Colonic mucosa (tissue), 4 donors: ENCODE results near the gene SLC1A4. TPM values are rescaled to one million over a fixed set of nuclear protein-coding genes. Genes with fewer than 3 reads are reported as not detected.

ENCODE experiments used
- DNase-seq: peaks from one replicate; pipeline ENCODE4 v3.0.0-alpha.2; 2020
- H3K27ac ChIP-seq: fragments of 200-600 bp; one replicate; pipeline ENCODE4 v1.8.0; 2021
- H3K27me3 ChIP-seq: fragments of 200-600 bp; one replicate; pipeline ENCODE4 v1.8.0; 2021
- H3K36me3 ChIP-seq: fragments of 200-600 bp; one replicate; pipeline ENCODE4 v1.8.0; 2021
- H3K4me1 ChIP-seq: fragments of 200-600 bp; one replicate; pipeline ENCODE4 v1.8.0; 2021; ENCODE audit warnings: mild to moderate bottlenecking
- H3K4me3 ChIP-seq: fragments of 200-600 bp; one replicate; pipeline ENCODE4 v1.8.0; 2021
- H3K9ac ChIP-seq, 2 donors: one replicate each; pipeline ENCODE4 v1.7.0; 2013; ENCODE audit warnings: control low read depth in 2 of 2, low read depth in 2 of 2, low read length in 2 of 2
- H3K9me3 ChIP-seq: fragments of 200-600 bp; one replicate; pipeline ENCODE4 v1.8.0; 2021
- CTCF ChIP-seq: fragments of 200-600 bp; IDR thresholded peaks from one replicate; pipeline ENCODE4 v1.8.0; 2022; ENCODE audit warnings: antibody characterized with exemption, mild to moderate bottlenecking
- intact Hi-C: fragments of 100-400 bp; cut with DNase I; formaldehyde crosslinking; loops from one replicate; pipeline ENCODE4 v1.14.1; 2022
- total RNA-seq, 2 donors: library from RNA; stranded (reverse); fragmentation: NEBNext Ultra II Directional in 1 of 2; extraction: Animal tissue kit (Norgen Biotek cat#: 25700) in 1 of 2; gene quantifications; one replicate each; pipeline ENCODE4 v1.2.1, GENCODE V29; 2021
- donor health status: healthy.
- donor health status: DM: no; HTN: no; CAD: no.
- donor health status: DM: no; HTN: no; CAD: no.

The SLC1A4 gene
- total RNA-seq, 2 donors from 2014 or later: 13.7 to 32.4 TPM

- Histone ChIP-seq H3K9ac (no peak overlapping the region), H3K27ac (no peak overlapping the region), H3K27me3 (no peaks in the 10 kb centered on the region), H3K4me1 (peaks cover 8% of the 10 kb centered on the region), H3K9me3 (no peaks in the 10 kb centered on the region), H3K36me3 (no peaks in the 10 kb centered on the region), H3K4me3 (no peak overlapping the region)
- intact Hi-C loops: no loop called here
- DNase-seq: no peak
- no peak for TF ChIP-seq CTCF
Observed at GRCh38 chr2:64992990-64993389, 3.8 kb downstream of the SLC1A4 start.

DNA sequence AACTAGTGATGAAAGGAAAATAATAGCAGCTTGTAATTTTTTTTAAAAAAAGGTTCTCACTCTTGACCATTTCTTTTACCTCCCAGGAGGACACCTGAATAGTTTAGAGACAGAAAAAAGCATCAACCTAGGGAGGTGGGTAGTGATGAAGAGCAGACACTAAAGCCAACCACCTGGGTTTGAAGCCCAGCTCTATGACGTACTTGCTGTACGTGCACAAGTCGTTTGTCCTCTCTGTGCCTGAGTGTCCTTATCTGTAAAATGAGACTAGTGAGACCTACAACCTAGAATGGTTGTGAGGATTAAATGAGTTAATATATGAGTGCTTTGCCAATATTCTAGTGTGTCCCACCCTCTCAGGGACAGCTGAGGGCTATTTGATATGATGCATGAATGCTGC lies 5.8 kb downstream of the SLC1A4 start:
- peaks cover 6% of the 10 kb centered on the region for H3K4me1 ChIP-seq
- no peak overlapping the region for H3K4me3 ChIP-seq
- H3K27ac ChIP-seq: no peak overlapping the region
- TF ChIP-seq CTCF: no peak
- intact Hi-C loops: no loop called here
- no peaks in the 10 kb centered on the region for H3K36me3 ChIP-seq
- DNase-seq: no peak
- H3K27me3 ChIP-seq: no peaks in the 10 kb centered on the region
- no peaks in the 10 kb centered on the region for H3K9me3 ChIP-seq
- no peak overlapping the region for H3K9ac ChIP-seq

DNA sequence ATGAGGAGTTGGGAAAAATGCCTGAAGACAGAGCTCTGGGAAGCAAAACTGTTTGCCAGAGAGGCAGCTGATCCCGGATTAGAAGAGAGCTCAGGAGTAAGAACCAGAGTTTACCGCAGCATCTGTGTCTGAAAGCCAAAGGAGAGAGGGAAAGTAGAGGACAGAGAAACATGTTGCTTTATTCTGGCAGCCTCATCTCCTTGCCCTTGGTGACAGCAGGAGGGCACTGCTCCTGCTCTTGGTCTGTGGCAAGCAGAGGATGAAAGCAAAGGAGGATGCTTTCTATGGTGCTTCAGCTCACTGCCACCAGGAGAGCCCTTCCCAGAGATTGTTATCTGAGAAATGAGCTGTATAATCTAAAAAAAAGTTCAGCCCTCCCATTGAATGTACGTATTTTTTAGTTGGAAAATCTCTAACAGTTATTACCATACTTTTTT lies 7.7 kb downstream of the SLC1A4 start:
- no peaks in the 10 kb centered on the region for H3K9me3 ChIP-seq
- H3K9ac ChIP-seq: no peak overlapping the region
- H3K27me3 ChIP-seq: no peaks in the 10 kb centered on the region
- intact Hi-C loops: no loop called here
- TF ChIP-seq CTCF: no peak
- H3K4me1 ChIP-seq: no peaks in the 10 kb centered on the region
- H3K36me3 ChIP-seq: no peaks in the 10 kb centered on the region
- H3K27ac ChIP-seq: no peak overlapping the region
- no peak for DNase-seq
- H3K4me3 ChIP-seq: no peak overlapping the region

DNA sequence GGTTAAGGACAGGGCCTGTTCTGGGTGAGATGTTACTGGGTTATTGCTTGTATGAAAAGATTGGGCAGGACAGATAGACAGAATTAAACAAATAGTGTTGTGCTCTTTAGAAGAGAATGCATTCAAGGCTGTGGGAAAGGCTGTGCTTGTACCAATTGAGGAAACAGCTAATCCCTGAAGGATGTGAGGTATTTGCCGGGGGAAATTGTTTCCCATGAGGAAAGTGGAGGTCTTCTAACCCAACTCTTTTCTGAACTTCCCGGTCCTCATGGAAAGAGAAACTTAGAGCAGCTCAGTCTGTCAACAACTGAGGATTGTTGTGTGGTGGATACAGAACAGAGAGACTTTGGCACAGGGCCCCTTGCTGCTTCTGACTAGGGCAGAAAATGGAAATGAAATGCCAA lies 9.5 kb downstream of the SLC1A4 start:
- no peak for DNase-seq
- H3K9ac ChIP-seq: no peak overlapping the region
- intact Hi-C loops: no loop called here

DNA sequence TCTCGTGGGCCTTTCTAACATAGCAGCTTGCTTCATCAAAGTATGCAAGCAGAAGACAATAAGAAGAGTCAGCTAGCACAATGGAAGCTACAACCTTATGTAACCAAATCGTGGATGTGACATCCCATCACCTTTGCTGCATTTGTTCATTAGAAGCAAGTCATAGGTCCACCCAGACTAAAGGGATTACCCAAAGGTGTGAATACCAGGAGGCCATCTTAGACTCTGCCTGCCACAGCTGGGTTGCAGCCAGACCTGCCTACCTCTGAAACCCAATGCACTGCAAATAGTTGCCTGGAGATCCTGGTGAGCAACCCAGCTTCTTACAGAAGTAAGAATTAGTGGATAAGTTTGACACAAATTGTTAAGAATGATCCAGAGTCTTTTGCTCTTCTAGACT lies 10.6 kb downstream of the SLC1A4 start:
- DNase-seq: no peak
- Histone ChIP-seq H3K4me1 (no peaks in the 10 kb centered on the region), H3K9ac (no peak overlapping the region), H3K27me3 (no peaks in the 10 kb centered on the region), H3K9me3 (no peaks in the 10 kb centered on the region), H3K4me3 (no peak overlapping the region), H3K27ac (no peak overlapping the region), H3K36me3 (no peaks in the 10 kb centered on the region)
- no peak for TF ChIP-seq CTCF
- intact Hi-C loops: no loop called here

More for the DNA sequence above, 9.5 kb downstream of the SLC1A4 start:
- Histone ChIP-seq H3K4me3 (no peak overlapping the region), H3K36me3 (no peaks in the 10 kb centered on the region), H3K9me3 (no peaks in the 10 kb centered on the region), H3K4me1 (no peaks in the 10 kb centered on the region), H3K27me3 (no peaks in the 10 kb centered on the region), H3K27ac (no peak overlapping the region)
- no peak for TF ChIP-seq CTCF

GRCh38 chr2:65000644-65001043 lies 11.4 kb downstream of the SLC1A4 start:
- no peak for TF ChIP-seq CTCF
- intact Hi-C loops: no loop called here
- Histone ChIP-seq H3K9ac (no peak overlapping the region), H3K4me3 (no peak overlapping the region), H3K27me3 (no peaks in the 10 kb centered on the region), H3K9me3 (no peaks in the 10 kb centered on the region), H3K36me3 (no peaks in the 10 kb centered on the region), H3K27ac (no peak overlapping the region), H3K4me1 (no peaks in the 10 kb centered on the region)
- DNase-seq: no peak
